Mesothelial cell of epicardium (in vitro differentiated cells): Measurements from ENCODE around the gene GGA3. TPM values are rescaled to one million over a fixed set of nuclear protein-coding genes. Genes with fewer than 3 reads are reported as not detected.

Experiments used
- DNase-seq, 2 experiments: peaks; one replicate each; pipeline ENCODE4 v3.0.0; 2021; ENCODE audit warnings: low spot score in 2 of 2; ENCODE audit not compliant: unreplicated experiment in 2 of 2
- H3K27ac Mint-ChIP-seq: 2 replicates; pipeline ENCODE4 v1.8.0; 2021; ENCODE audit warnings: mixed read lengths
- H3K27me3 Mint-ChIP-seq: 2 replicates; pipeline ENCODE4 v1.8.0; 2021; ENCODE audit warnings: low read depth, mixed read lengths
- H3K36me3 Mint-ChIP-seq: 2 replicates; pipeline ENCODE4 v1.8.0; 2021; ENCODE audit warnings: mixed read lengths
- H3K4me1 Mint-ChIP-seq: 2 replicates; pipeline ENCODE4 v1.8.0; 2021; ENCODE audit warnings: mixed read lengths
- H3K4me3 Mint-ChIP-seq: 2 replicates; pipeline ENCODE4 v1.8.0; 2021; ENCODE audit warnings: mild to moderate bottlenecking, moderate library complexity, mixed read lengths
- H3K9me3 Mint-ChIP-seq: 2 replicates; pipeline ENCODE4 v1.8.0; 2021; ENCODE audit warnings: mixed read lengths
- total RNA-seq: library from RNA; stranded (reverse); gene quantifications from 3 replicates; pipeline ENCODE4 v1.2.1, GENCODE V29; 2021
- TF ChIP-seq, protein P1 (sequence below): fragments of 200-600 bp; sonication (generic); IDR thresholded peaks from one replicate; pipeline ENCODE4 v1.5.0; 2021; ENCODE audit warnings: antibody characterized with exemption; ENCODE audit not compliant: unreplicated experiment

Gene GGA3
- total RNA-seq, 1 donor from 2014 or later, result 61.2 TPM

DNA sequence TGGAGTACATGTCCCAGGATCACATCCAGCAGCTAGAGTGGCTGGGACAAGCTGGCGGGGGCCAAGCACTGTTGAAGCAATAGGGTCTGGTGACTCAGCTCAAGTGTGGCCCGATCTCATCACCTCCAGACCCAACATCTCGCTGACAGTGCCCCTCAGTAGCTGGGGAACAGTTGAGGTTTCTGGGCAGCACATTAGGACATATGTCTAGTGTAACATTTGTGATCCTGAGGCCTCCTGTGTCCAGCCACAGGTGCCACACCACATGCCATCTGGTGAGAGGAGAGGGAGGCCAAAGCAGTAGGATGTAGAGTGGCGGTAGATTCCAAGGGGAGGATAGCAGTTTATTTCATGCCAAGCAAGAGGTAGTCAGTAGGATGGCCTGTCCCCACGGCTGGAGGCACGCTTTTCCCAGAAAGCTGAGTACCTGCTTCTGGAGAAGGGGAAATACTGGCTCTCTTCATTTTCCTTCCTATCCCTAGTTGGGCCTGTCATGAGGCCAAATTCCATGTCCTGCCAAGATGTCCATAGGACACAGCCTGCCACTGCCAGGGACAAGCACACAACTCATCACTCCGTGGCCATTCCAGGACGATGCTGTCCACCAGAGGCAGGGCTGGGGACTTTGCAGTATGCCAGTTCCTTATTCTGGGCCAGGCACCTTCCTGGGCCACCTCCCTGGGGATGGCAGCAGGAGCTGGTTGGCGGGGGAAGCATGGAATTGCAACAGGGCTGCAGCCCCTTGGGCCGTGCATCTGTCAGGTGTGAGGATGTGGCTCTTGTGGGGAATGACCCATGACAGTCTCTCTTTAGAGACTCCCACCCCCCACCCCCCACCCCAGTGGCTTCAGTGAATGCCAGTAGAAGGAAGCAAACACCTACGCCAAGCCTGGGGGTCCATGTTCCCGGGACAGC, 24.0 kb downstream of the GGA3 start:
- H3K27ac Mint-ChIP-seq, result no peak overlapping the region

DNA sequence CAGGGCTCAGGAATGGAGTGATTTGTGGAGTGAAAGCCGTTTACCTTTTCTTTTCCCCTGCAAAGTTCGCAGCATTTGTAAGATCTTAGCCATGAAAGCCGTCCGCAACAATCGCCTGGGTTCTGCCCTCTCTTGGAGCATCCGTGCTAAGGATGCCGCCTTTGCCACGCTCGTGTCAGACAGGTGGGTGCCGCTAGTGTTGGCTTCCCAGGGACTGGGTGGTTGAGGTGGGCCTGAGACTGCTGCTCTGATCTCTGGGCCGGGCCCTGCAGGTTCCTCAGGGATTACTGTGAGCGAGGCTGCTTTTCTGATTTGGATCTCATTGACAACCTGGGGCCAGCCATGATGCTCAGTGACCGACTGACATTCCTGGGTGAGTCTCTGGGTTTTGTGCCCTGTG, 28.6 kb downstream of the GGA3 start:
- no peaks in the 10 kb centered on the region for H3K27me3 Mint-ChIP-seq
- no peaks in the 10 kb centered on the region for H3K9me3 Mint-ChIP-seq
- no peaks in the 10 kb centered on the region for H3K4me1 Mint-ChIP-seq
- DNase-seq, result no peak
- peaks cover 29% of the 10 kb centered on the region for H3K36me3 Mint-ChIP-seq
- no peak overlapping the region for H3K4me3 Mint-ChIP-seq
- TF ChIP-seq, protein P1, sequence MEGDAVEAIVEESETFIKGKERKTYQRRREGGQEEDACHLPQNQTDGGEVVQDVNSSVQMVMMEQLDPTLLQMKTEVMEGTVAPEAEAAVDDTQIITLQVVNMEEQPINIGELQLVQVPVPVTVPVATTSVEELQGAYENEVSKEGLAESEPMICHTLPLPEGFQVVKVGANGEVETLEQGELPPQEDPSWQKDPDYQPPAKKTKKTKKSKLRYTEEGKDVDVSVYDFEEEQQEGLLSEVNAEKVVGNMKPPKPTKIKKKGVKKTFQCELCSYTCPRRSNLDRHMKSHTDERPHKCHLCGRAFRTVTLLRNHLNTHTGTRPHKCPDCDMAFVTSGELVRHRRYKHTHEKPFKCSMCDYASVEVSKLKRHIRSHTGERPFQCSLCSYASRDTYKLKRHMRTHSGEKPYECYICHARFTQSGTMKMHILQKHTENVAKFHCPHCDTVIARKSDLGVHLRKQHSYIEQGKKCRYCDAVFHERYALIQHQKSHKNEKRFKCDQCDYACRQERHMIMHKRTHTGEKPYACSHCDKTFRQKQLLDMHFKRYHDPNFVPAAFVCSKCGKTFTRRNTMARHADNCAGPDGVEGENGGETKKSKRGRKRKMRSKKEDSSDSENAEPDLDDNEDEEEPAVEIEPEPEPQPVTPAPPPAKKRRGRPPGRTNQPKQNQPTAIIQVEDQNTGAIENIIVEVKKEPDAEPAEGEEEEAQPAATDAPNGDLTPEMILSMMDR, result no peak
- no peak overlapping the region for H3K27ac Mint-ChIP-seq

More for the DNA sequence above, 24.0 kb downstream of the GGA3 start:
- Mint-ChIP-seq H3K9me3 (no peaks in the 10 kb centered on the region), H3K27me3 (no peaks in the 10 kb centered on the region), H3K4me1 (no peaks in the 10 kb centered on the region), H3K4me3 (no peak overlapping the region), H3K36me3 (peaks cover 33% of the 10 kb centered on the region)
- no peak for DNase-seq
- TF ChIP-seq, protein P1, result no peak

DNA sequence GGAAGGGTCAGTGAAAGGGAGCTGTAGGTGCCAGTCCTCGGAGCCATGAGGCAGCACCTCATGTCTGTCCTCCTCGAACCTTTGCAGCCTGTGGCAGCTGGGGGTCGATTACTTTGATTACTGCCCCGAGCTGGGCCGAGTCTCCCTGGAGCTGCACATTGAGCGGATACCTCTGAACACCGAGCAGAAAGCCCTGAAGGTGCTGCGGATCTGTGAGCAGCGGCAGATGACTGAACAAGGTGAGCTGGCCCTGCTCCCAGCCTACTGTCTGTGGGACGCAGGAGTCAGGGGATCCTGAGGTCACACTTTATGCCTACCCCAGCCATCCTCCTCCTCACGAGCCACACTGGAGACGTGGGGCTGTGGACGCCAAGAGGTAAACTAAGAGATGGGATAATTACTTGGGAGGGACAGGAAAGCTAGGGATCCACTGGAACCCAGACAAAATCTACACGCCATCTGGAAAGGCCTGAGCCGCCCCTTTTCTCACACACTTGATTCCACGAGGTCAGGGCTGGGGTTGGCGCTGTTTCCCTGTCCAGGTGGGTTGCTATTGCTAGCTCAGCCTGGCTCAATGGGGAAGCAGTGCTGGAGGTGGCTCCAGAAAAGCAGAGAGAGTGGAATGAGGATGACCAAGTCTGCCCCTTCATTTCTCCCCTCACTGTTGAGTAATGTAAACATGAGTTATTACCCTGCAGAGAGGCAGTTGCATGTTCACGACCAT, 29.5 kb downstream of the GGA3 start:
- Mint-ChIP-seq H3K9me3 (no peaks in the 10 kb centered on the region), H3K4me1 (no peaks in the 10 kb centered on the region), H3K27ac (no peak overlapping the region), H3K36me3 (peaks cover 31% of the 10 kb centered on the region), H3K4me3 (no peak overlapping the region), H3K27me3 (no peaks in the 10 kb centered on the region)
- TF ChIP-seq, protein P1, result no peak
- DNase-seq, result no peak

DNA sequence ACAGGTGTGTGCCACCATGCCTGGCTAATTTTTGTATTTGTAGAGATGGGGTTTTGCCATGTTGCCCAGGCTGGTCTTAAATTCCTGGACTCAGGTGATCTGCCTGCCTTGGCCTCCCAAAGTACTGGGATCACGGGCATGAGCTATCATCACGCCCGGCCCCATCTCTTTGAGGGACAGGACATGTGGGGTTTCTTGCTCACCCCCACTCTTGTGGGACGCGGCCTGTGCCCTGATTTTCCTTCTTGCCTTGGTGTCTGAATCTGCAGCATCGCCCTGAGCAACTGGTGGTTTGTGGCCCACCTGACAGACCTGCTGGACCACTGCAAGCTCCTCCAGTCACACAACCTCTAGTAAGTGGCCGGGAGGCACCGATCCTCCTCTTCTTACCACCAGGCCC, 30.3 kb downstream of the GGA3 start:
- Mint-ChIP-seq H3K4me1 (no peaks in the 10 kb centered on the region), H3K4me3 (no peak overlapping the region), H3K9me3 (no peaks in the 10 kb centered on the region), H3K36me3 (peaks cover 30% of the 10 kb centered on the region), H3K27me3 (no peaks in the 10 kb centered on the region), H3K27ac (no peak overlapping the region)
- TF ChIP-seq, protein P1, result no peak
- DNase-seq, result no peak

DNA sequence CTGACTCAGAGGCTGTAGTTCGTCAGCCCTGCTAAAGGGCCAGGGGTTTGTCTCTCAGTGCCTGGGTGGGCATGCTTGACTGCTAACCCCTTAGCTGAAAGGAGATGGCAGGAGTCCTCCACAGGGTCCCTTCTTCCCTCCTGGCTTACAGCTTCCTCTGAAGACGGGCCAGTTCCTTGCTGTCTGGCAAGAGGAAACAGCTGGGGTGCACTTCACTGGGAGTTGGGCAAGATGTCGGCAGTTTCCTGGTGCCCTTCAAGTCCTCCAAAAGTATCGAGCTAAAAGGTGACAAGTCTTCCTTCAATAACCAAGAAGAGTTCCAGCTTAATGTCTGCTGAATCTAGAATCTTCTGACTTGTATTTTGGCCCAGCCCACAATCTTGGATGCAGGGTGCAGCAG, 32.6 kb downstream of the GGA3 start:
- H3K27me3 Mint-ChIP-seq, result no peaks in the 10 kb centered on the region
- H3K36me3 Mint-ChIP-seq, result peaks cover 31% of the 10 kb centered on the region
- no peak for DNase-seq
- TF ChIP-seq, protein P1, result no peak
- no peaks in the 10 kb centered on the region for H3K9me3 Mint-ChIP-seq
- no peaks in the 10 kb centered on the region for H3K4me1 Mint-ChIP-seq
- no peak overlapping the region for H3K4me3 Mint-ChIP-seq
- H3K27ac Mint-ChIP-seq, result no peak overlapping the region
